B cell (primary cell): ENCODE data around the gene UGGT1. TPM values are rescaled to one million over a fixed set of nuclear protein-coding genes. Genes with fewer than 3 reads are reported as not detected.

ENCODE experiments used
- ATAC-seq: fragments of 200-7000 bp; cut with Tn5 transposase; one replicate; pipeline ENCODE4 v1.10.0; 2021; ENCODE audit warnings: low read depth, mild to moderate bottlenecking, moderate number of reproducible peaks, moderate library complexity
- CTCF ChIA-PET: fragments of 350-600 bp; sonication (Branson Sonifier 250); formaldehyde crosslinking; loops from one replicate; lab custom pipeline; 2021; ENCODE audit warnings: antibody characterized with exemption, inconsistent platforms; lab: Charles Lee
- POLR2A ChIA-PET: fragments of 350-600 bp; sonication (Branson Sonifier 250); formaldehyde crosslinking; loops from one replicate; lab custom pipeline; 2021; ENCODE audit warnings: antibody characterized with exemption; lab: Charles Lee
- DNase-seq: peaks from one replicate; pipeline ENCODE4 v3.0.0; 2013
- H2AFZ ChIP-seq: 2 replicates; pipeline ENCODE4 v1.6.1; 2012; ENCODE audit warnings: mild to moderate bottlenecking, low read depth, low read length; ENCODE audit not compliant: insufficient read depth, poor library complexity, severe bottlenecking
- H3K27ac ChIP-seq, 2 donors: 1 replicate in 1 of 2; 2 replicates in 1 of 2; pipeline ENCODE4 v1.5.1; 2012 to 2013; ENCODE audit warnings: low read length in 2 of 2, mild to moderate bottlenecking in 2 of 2, moderate library complexity in 1 of 2
- H3K27me3 ChIP-seq, 4 experiments: fragments of 200-600 bp in 1 of 4; sonication (generic) in 1 of 4; replicated peaks in 1 of 4; 1 replicate in 2 of 4; 2 replicates in 2 of 4; pipeline versions ENCODE4 v1.6.1 to v1.7.0; 2013 to 2016; ENCODE audit warnings: low read length in 3 of 4, mild to moderate bottlenecking in 2 of 4, mixed read lengths in 1 of 4, moderate library complexity in 1 of 4; ENCODE audit not compliant: insufficient read depth in 4 of 4, control insufficient read depth in 3 of 4; ENCODE audit errors: control extremely low read depth in 1 of 4
- H3K36me3 ChIP-seq, 2 experiments: replicated peaks in 1 of 2; 1 replicate in 1 of 2; 2 replicates in 1 of 2; pipeline versions ENCODE4 v1.6.1 to v1.7.1; 2013; ENCODE audit warnings: low read length in 1 of 2; ENCODE audit not compliant: insufficient read depth in 2 of 2, control insufficient read depth in 1 of 2; ENCODE audit errors: control extremely low read depth in 1 of 2, extremely low read depth in 1 of 2
- H3K4me1 ChIP-seq, 2 donors: fragments of 200-600 bp in 1 of 2; sonication (generic) in 1 of 2; 1 replicate in 1 of 2; 2 replicates in 1 of 2; pipeline versions ENCODE4 v1.5.1 to v1.6.1; 2013 to 2017; ENCODE audit warnings: low read length in 2 of 2; ENCODE audit not compliant: control insufficient read depth in 2 of 2, insufficient read depth in 2 of 2
- H3K4me2 ChIP-seq: replicated peaks from 2 replicates; pipeline ENCODE3; 2012; ENCODE audit warnings: mild to moderate bottlenecking, low read depth, low read length; ENCODE audit not compliant: poor library complexity, severe bottlenecking
- H3K4me3 ChIP-seq, 5 experiments: fragments of 200-600 bp in 1 of 5; sonication (generic) in 1 of 5; 1 replicate in 3 of 5; 2 replicates in 2 of 5; pipeline versions ENCODE4 v1.5.1 to v1.7.0; 2011 to 2016; ENCODE audit warnings: low read length in 4 of 5, mild to moderate bottlenecking in 4 of 5, low read depth in 2 of 5, control low read depth in 1 of 5, moderate library complexity in 1 of 5; ENCODE audit not compliant: insufficient read depth in 1 of 5; ENCODE audit errors: control extremely low read depth in 1 of 5, extremely low read depth in 1 of 5
- H3K79me2 ChIP-seq: fragments of 200-600 bp; sonication (generic); one replicate; pipeline ENCODE4 v1.6.0; 2016; ENCODE audit warnings: low read length; ENCODE audit not compliant: control insufficient read depth, insufficient read depth
- H3K9ac ChIP-seq: fragments of 200-600 bp; sonication (generic); 2 replicates; pipeline ENCODE4 v1.6.1; 2017; ENCODE audit warnings: mild to moderate bottlenecking, low read length, moderate library complexity
- H3K9me3 ChIP-seq, 3 donors: one replicate each; pipeline versions ENCODE4 v1.6.1 to v1.7.1; 2013; ENCODE audit warnings: low read length in 2 of 3; ENCODE audit not compliant: control insufficient read depth in 2 of 3, insufficient read depth in 1 of 3; ENCODE audit errors: control extremely low read depth in 1 of 3
- H4K20me1 ChIP-seq: 2 replicates; pipeline ENCODE4 v1.6.0; 2012; ENCODE audit warnings: mild to moderate bottlenecking, low read length; ENCODE audit not compliant: insufficient read depth, control insufficient read depth, poor library complexity, severe bottlenecking
- H3K27ac Mint-ChIP-seq: one replicate; pipeline ENCODE4 v1.8.0; 2021; ENCODE audit warnings: mixed read lengths
- H3K27me3 Mint-ChIP-seq: one replicate; pipeline ENCODE4 v1.8.0; 2021; ENCODE audit warnings: mixed read lengths
- H3K4me1 Mint-ChIP-seq: one replicate; pipeline ENCODE4 v1.8.0; 2021; ENCODE audit warnings: mixed read lengths
- H3K4me3 Mint-ChIP-seq: one replicate; pipeline ENCODE4 v1.8.0; 2021; ENCODE audit warnings: mixed read lengths
- H3K9me3 Mint-ChIP-seq: one replicate; pipeline ENCODE4 v1.8.0; 2022; ENCODE audit warnings: mixed read lengths; ENCODE audit not compliant: insufficient read depth
- CTCF ChIP-seq: fragments of 200-600 bp; IDR thresholded peaks from one replicate; pipeline ENCODE4 v1.8.0; 2022; ENCODE audit warnings: antibody characterized with exemption, mild to moderate bottlenecking
- EZH2 ChIP-seq: IDR thresholded peaks from 2 replicates; pipeline ENCODE4 v1.6.1; 2012; ENCODE audit warnings: borderline replicate concordance, low read depth, mild to moderate bottlenecking, moderate library complexity, low read length; ENCODE audit not compliant: insufficient read depth, poor library complexity, severe bottlenecking
- WGBS: methylation state at CpG from one replicate; pipeline ENCODE4 v1.1.5; 2013; ENCODE audit warnings: missing lambda C conversion rate; ENCODE audit not compliant: insufficient coverage; 5-methylcytosine and 5-hydroxymethylcytosine counted together
- intact Hi-C: fragments of 100-400 bp; cut with micrococcal nuclease; formaldehyde crosslinking; loops from one replicate; pipeline ENCODE4 v1.10.0; 2022
- polyA plus RNA-seq: library from polyadenylated mRNA; depleted of rRNA; stranded (reverse); fragments of >200 nt; gene quantifications from 2 replicates; pipeline ENCODE4 v1.2.3, GENCODE V29; 2012
- total RNA-seq, 2 donors: library from RNA; stranded (reverse); fragments of 120-200 nt in 1 of 2; gene quantifications; 1 replicate in 1 of 2; 2 replicates in 1 of 2; pipeline versions ENCODE4 v1.2.3 to v1.2.4, GENCODE V29; 2013 to 2022

UGGT1 gene
- total and polyA plus RNA-seq, 2 donors (not counting 1 experiment from before 2014, with no cell fraction given): 8.5 to 44.1 TPM

- POLR2A ChIA-PET: no interaction called here
- Mint-ChIP-seq H3K9me3 (no peaks in the 10 kb centered on the region), H3K27ac (no peak overlapping the region), H3K4me3 (no peak overlapping the region), H3K27me3 (no peaks in the 10 kb centered on the region), H3K4me1 (peaks cover 17% of the 10 kb centered on the region)
- ATAC-seq (no peak), DNase-seq (no peak)
- peaks cover 0 to 9% of the 10 kb centered on the region in 2 donors for H3K4me1 ChIP-seq
- H4K20me1 ChIP-seq: no peaks in the 10 kb centered on the region
- no peak overlapping the region for H3K27ac ChIP-seq
- no peaks in the 10 kb centered on the region for H3K27me3 ChIP-seq
- no peak for TF ChIP-seq EZH2
- TF ChIP-seq CTCF: no peak
- 64% methylated on average over 5 of the region's 8 CpGs for WGBS
- CTCF ChIA-PET: no interaction called here
- no peak overlapping the region for H3K9ac ChIP-seq
- H3K79me2 ChIP-seq: no peaks in the 10 kb centered on the region
- H2AFZ ChIP-seq: no peak overlapping the region
- intact Hi-C loops: no loop called here
- H3K36me3 ChIP-seq: no peaks in the 10 kb centered on the region
- H3K4me3 ChIP-seq: no peak overlapping the region
- no peak overlapping the region for H3K4me2 ChIP-seq
- H3K9me3 ChIP-seq: no peaks in the 10 kb centered on the region
Measured at GRCh38 chr2:128197059-128197458, 106.1 kb downstream of the UGGT1 start.

- no peak for ATAC-seq
- Mint-ChIP-seq H3K4me3 (no peak overlapping the region), H3K9me3 (no peaks in the 10 kb centered on the region), H3K27ac (no peak overlapping the region), H3K4me1 (peaks cover 17% of the 10 kb centered on the region), H3K27me3 (no peaks in the 10 kb centered on the region)
- no peaks in the 10 kb centered on the region for H3K9me3 ChIP-seq
- 82% methylated on average over 3 of the region's 3 CpGs for WGBS
- POLR2A ChIA-PET: no interaction called here
- intact Hi-C loops: no loop called here
- no peak for DNase-seq
- H3K27ac ChIP-seq: no peak overlapping the region
- H3K79me2 ChIP-seq: no peaks in the 10 kb centered on the region
- H3K27me3 ChIP-seq: no peaks in the 10 kb centered on the region
- no peak overlapping the region for H2AFZ ChIP-seq
- H3K4me1 ChIP-seq: peaks cover 0 to 9% of the 10 kb centered on the region in 2 donors
- no peaks in the 10 kb centered on the region for H4K20me1 ChIP-seq
- no peak overlapping the region for H3K9ac ChIP-seq
- CTCF ChIA-PET: no interaction called here
- TF ChIP-seq EZH2: no peak
- no peak for TF ChIP-seq CTCF
- no peak overlapping the region for H3K4me3 ChIP-seq
- no peaks in the 10 kb centered on the region for H3K36me3 ChIP-seq
- H3K4me2 ChIP-seq: no peak overlapping the region
Measured at GRCh38 chr2:128198656-128199055, 107.7 kb downstream of the UGGT1 start.
